PC-3 (cell line): ENCODE measurements around the gene LRIF1.

Experiments used
- EZH2 ChIP-seq: fragments of 300-600 bp; sonication (generic); IDR thresholded peaks from one replicate; pipeline ENCODE4 v1.6.1; 2017; ENCODE audit warnings: antibody characterized with exemption, mild to moderate bottlenecking, low read length; ENCODE audit not compliant: unreplicated experiment
- EZH2phosphoT487 ChIP-seq: fragments of 300-600 bp; sonication (generic); IDR thresholded peaks from 2 replicates; pipeline ENCODE4 v1.6.1; 2018; ENCODE audit warnings: mild to moderate bottlenecking, antibody characterized with exemption, low read length, borderline replicate concordance
- TF ChIP-seq, protein P1 (sequence below): fragments of 300-600 bp; sonication (generic); conservative IDR thresholded peaks from 2 replicates; pipeline ENCODE4 v1.5.1; 2017; ENCODE audit warnings: antibody characterized with exemption, low read depth, mild to moderate bottlenecking, low read length

DNA sequence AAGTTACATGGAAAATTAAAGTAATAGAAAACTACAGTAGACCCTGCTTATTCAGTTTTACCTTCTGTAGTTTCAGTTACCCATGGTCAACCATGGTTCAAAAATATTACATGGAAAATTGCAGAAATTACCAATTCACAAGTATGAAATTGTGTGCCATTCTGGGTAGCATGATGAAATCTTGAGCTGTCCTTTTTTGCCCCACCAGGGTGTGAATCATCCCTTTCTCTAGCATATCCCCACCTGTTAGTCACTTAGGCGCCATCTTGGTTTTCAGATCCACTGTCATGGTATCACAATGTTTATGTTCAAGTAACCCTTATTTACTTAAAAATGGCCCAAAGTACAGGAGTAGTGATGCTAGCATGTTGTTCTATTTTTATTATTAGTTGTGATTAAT lies 3.5 kb upstream of the LRIF1 start:
- TF ChIP-seq, protein P1, sequence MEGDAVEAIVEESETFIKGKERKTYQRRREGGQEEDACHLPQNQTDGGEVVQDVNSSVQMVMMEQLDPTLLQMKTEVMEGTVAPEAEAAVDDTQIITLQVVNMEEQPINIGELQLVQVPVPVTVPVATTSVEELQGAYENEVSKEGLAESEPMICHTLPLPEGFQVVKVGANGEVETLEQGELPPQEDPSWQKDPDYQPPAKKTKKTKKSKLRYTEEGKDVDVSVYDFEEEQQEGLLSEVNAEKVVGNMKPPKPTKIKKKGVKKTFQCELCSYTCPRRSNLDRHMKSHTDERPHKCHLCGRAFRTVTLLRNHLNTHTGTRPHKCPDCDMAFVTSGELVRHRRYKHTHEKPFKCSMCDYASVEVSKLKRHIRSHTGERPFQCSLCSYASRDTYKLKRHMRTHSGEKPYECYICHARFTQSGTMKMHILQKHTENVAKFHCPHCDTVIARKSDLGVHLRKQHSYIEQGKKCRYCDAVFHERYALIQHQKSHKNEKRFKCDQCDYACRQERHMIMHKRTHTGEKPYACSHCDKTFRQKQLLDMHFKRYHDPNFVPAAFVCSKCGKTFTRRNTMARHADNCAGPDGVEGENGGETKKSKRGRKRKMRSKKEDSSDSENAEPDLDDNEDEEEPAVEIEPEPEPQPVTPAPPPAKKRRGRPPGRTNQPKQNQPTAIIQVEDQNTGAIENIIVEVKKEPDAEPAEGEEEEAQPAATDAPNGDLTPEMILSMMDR = no peak
- TF ChIP-seq EZH2 = no peak
- no peak for TF ChIP-seq EZH2phosphoT487
